GM21367 (cell line): Measurements from ENCODE around the gene DMGDH.

Experiments
- ATAC-seq: cut with Tn5 transposase; IDR thresholded peaks from one replicate; pipeline ENCODE4 v1.9.1; 2021; ENCODE audit not compliant: unreplicated experiment

Gene DMGDH

GRCh38 chr5:78979909-78980308, 89.6 kb downstream of the DMGDH start:
- ATAC-seq, result no peak

- ATAC-seq, result no peak
These were observed 90.2 kb downstream of the DMGDH start for GRCh38 chr5:78979117-78979742.

GRCh38 chr5:78975035-78975434, 94.4 kb downstream of the DMGDH start:
- ATAC-seq, result no peak

GRCh38 chr5:78974601-78975000, 94.9 kb downstream of the DMGDH start:
- ATAC-seq, result no peak

- no peak for ATAC-seq
These were observed 95.5 kb downstream of the DMGDH start for GRCh38 chr5:78974011-78974410.

GRCh38 chr5:78972654-78973428, 96.6 kb downstream of the DMGDH start:
- no peak for ATAC-seq

GRCh38 chr5:78971998-78972397, 97.5 kb downstream of the DMGDH start:
- no peak for ATAC-seq

GRCh38 chr5:78968781-78969180, 100.7 kb downstream of the DMGDH start:
- ATAC-seq, result no peak

GRCh38 chr5:78964889-78965288, 104.6 kb downstream of the DMGDH start:
- ATAC-seq, result no peak

- ATAC-seq, result no peak
These were observed 107.7 kb downstream of the DMGDH start for GRCh38 chr5:78961743-78962142.

GRCh38 chr5:78959767-78960166, 109.7 kb downstream of the DMGDH start:
- no peak for ATAC-seq

GRCh38 chr5:78958672-78959445, 110.6 kb downstream of the DMGDH start:
- ATAC-seq, result no peak

- ATAC-seq, result no peak
These were observed 112.6 kb downstream of the DMGDH start for GRCh38 chr5:78956901-78957300.

GRCh38 chr5:78953092-78953800, 116.2 kb downstream of the DMGDH start:
- ATAC-seq, result no peak
